ENCODE data around the gene NABP2. TPM values are rescaled to one million over a fixed set of nuclear protein-coding genes. Genes with fewer than 3 reads are reported as not detected.

NABP2 gene
- total RNA-seq, 1 experiment from 2014 or later, result 67.5 TPM

- Histone ChIP-seq H3K27me3 (replicated peaks; ENCODE audit: insufficient read depth, low read depth, low read length, poor library complexity) (no peaks in the 10 kb centered on the region), H3K27ac (ENCODE audit: low read depth, low read length, poor library complexity, severe bottlenecking) (no peak overlapping the region), H3K4me1 (ENCODE audit: insufficient read depth, low read length, poor library complexity, severe bottlenecking) (no peaks in the 10 kb centered on the region), H3K4me3 (ENCODE audit: low read depth, low read length, poor library complexity, severe bottlenecking) (no peak overlapping the region), H3K9me3 (ENCODE audit: low read depth, low read length, poor library complexity, severe bottlenecking) (no peaks in the 10 kb centered on the region), H3K36me3 (ENCODE audit: insufficient read depth, low read length, poor library complexity, severe bottlenecking) (peaks cover 35% of the 10 kb centered on the region)
- intact Hi-C loops (cut with micrococcal nuclease; ENCODE audit: unreplicated experiment), result no loop called here
- BruUV-seq (replicated peaks), result no TSS peak
- DNase-seq (ENCODE audit: low spot score), result no peak
- CTCF ChIA-PET, result no interaction called here
- TF ChIP-seq EZH2 (IDR thresholded peaks at IDR 0.05; ENCODE audit: borderline replicate concordance, low read depth, low read length, poor library complexity, severe bottlenecking), result no peak
- no peak for TF ChIP-seq CTCF (conservative IDR thresholded peaks at IDR 0.05; ENCODE audit: low read depth, low read length)
- POLR2A ChIA-PET (ENCODE audit: low non-redundant PET), result no interaction called here
Observed at GRCh38 chr12:56216461-56216860, 7.7 kb upstream of the NABP2 start.

GRCh38 chr12:56219840-56220239, 4.3 kb upstream of the NABP2 start:
- intact Hi-C loops (cut with micrococcal nuclease; ENCODE audit: unreplicated experiment), result loop anchor here (5.0 kb wide), 1 partner anchor 37 kb away; the partner anchor contains the start of gene ANKRD52
- TF ChIP-seq EZH2 (IDR thresholded peaks at IDR 0.05; ENCODE audit: borderline replicate concordance, low read depth, low read length, poor library complexity, severe bottlenecking), result no peak
- no peak for TF ChIP-seq CTCF (conservative IDR thresholded peaks at IDR 0.05; ENCODE audit: low read depth, low read length)
- ChIA-PET CTCF (no interaction called here), POLR2A (ENCODE audit: low non-redundant PET) (no interaction called here)
- Histone ChIP-seq H3K9me3 (ENCODE audit: low read depth, low read length, poor library complexity, severe bottlenecking) (no peaks in the 10 kb centered on the region), H3K4me1 (ENCODE audit: insufficient read depth, low read length, poor library complexity, severe bottlenecking) (peaks cover 5% of the 10 kb centered on the region), H3K36me3 (ENCODE audit: insufficient read depth, low read length, poor library complexity, severe bottlenecking) (peaks cover 7% of the 10 kb centered on the region), H3K4me3 (ENCODE audit: low read depth, low read length, poor library complexity, severe bottlenecking) (no peak overlapping the region), H3K27ac (ENCODE audit: low read depth, low read length, poor library complexity, severe bottlenecking) (no peak overlapping the region), H3K27me3 (replicated peaks; ENCODE audit: insufficient read depth, low read depth, low read length, poor library complexity) (no peaks in the 10 kb centered on the region)
- no TSS peak for BruUV-seq (replicated peaks)
- no peak for DNase-seq (ENCODE audit: low spot score)

- intact Hi-C loops (cut with micrococcal nuclease; ENCODE audit: unreplicated experiment), result loop anchor here (5.0 kb wide), 1 partner anchor 37 kb away; the partner anchor contains the start of gene ANKRD52
- H3K27ac ChIP-seq (ENCODE audit: low read depth, low read length, poor library complexity, severe bottlenecking), result peak overlapping the region; percentile 90
- no TSS peak for BruUV-seq (replicated peaks)
- H3K4me3 ChIP-seq (ENCODE audit: low read depth, low read length, poor library complexity, severe bottlenecking), result peak overlapping the region; percentile 78
- ChIA-PET POLR2A (ENCODE audit: low non-redundant PET) (no interaction called here), CTCF (interaction anchor here (2.2 to 2.3 kb wide), 2 partner anchors 14 to 31 kb away, joined by 16 to 17 read pairs; partner anchors contain the start of gene SMARCC2)
- H3K36me3 ChIP-seq (ENCODE audit: insufficient read depth, low read length, poor library complexity, severe bottlenecking), result no peaks in the 10 kb centered on the region
- H3K27me3 ChIP-seq (replicated peaks; ENCODE audit: insufficient read depth, low read depth, low read length, poor library complexity), result no peaks in the 10 kb centered on the region
- TF ChIP-seq EZH2 (IDR thresholded peaks at IDR 0.05; ENCODE audit: borderline replicate concordance, low read depth, low read length, poor library complexity, severe bottlenecking), result no peak
- TF ChIP-seq CTCF (conservative IDR thresholded peaks at IDR 0.05; ENCODE audit: low read depth, low read length), result no peak
- no peaks in the 10 kb centered on the region for H3K9me3 ChIP-seq (ENCODE audit: low read depth, low read length, poor library complexity, severe bottlenecking)
- DNase-seq (ENCODE audit: low spot score), result no peak
- H3K4me1 ChIP-seq (ENCODE audit: insufficient read depth, low read length, poor library complexity, severe bottlenecking), result peaks cover 5% of the 10 kb centered on the region
Observed at GRCh38 chr12:56220611-56221231, 3.4 kb upstream of the NABP2 start.

All from A673 (cell line).